ENCODE results near the gene MYH13. TPM values are rescaled to one million over a fixed set of nuclear protein-coding genes. Genes with fewer than 3 reads are reported as not detected.
A peak's percentile ranks its signal among the peaks of the same experiment; 100 is the strongest.

Gene MYH13
- total and polyA plus RNA-seq, 2 donors (not counting 3 experiments of a cell fraction or from before 2014, with no cell fraction given): not detected

- H3K4me1 ChIP-seq (ENCODE audit: control insufficient read depth, extremely low read depth, insufficient read depth, low read length): no peaks in the 10 kb centered on the region
- no peak overlapping the region for H3K4me3 ChIP-seq (replicated peaks in 1 of 3; ENCODE audit: insufficient read depth in 1 of 3, low read depth in 1 of 3, low read length in 3 of 3)
- FAIRE-seq (peak; percentile 95), DNase-seq (ENCODE audit: low read depth, low spot score) (peak; percentile 37)
- ChIA-PET CTCF (interaction anchor here (2.5 to 3.1 kb wide), 2 partner anchors 287 to 290 kb away, joined by 19 to 27 read pairs; no protein-coding TSS in a partner anchor), POLR2A (no interaction called here)
- H2AFZ ChIP-seq (ENCODE audit: low read depth, low read length): no peak overlapping the region
- H3K4me2 ChIP-seq (ENCODE audit: insufficient read depth, low read length): no peak overlapping the region
- H3K27ac ChIP-seq (ENCODE audit: insufficient read depth, low read depth, low read length): no peak overlapping the region
- dilution Hi-C loops (cut with MboI; ENCODE audit: extremely low pct_ligation_motif_present, low sequenced_read_pairs) (no loop called here), intact Hi-C loops (cut with micrococcal nuclease) (loop anchor here (1.0 to 10.0 kb wide), 3 partner anchors 287 to 403 kb away; no protein-coding TSS in a partner anchor)
- no peaks in the 10 kb centered on the region for H3K36me3 ChIP-seq (ENCODE audit: control insufficient read depth in 2 of 2, extremely low read depth in 1 of 2, insufficient read depth in 2 of 2, low read length in 2 of 2)
- H3K27me3 ChIP-seq (ENCODE audit: control insufficient read depth in 2 of 2, insufficient read depth in 2 of 2, low read length in 2 of 2): no peaks in the 10 kb centered on the region
- no peaks in the 10 kb centered on the region for H4K20me1 ChIP-seq (replicated peaks; ENCODE audit: control insufficient read depth, extremely low read depth, insufficient read depth, low read length)
- H3K79me2 ChIP-seq (ENCODE audit: control insufficient read depth, insufficient read depth, low read length): no peaks in the 10 kb centered on the region
- no peak overlapping the region for H3K9ac ChIP-seq (replicated peaks; ENCODE audit: extremely low read depth, insufficient read depth, low read length)
- TF ChIP-seq, protein P1, sequence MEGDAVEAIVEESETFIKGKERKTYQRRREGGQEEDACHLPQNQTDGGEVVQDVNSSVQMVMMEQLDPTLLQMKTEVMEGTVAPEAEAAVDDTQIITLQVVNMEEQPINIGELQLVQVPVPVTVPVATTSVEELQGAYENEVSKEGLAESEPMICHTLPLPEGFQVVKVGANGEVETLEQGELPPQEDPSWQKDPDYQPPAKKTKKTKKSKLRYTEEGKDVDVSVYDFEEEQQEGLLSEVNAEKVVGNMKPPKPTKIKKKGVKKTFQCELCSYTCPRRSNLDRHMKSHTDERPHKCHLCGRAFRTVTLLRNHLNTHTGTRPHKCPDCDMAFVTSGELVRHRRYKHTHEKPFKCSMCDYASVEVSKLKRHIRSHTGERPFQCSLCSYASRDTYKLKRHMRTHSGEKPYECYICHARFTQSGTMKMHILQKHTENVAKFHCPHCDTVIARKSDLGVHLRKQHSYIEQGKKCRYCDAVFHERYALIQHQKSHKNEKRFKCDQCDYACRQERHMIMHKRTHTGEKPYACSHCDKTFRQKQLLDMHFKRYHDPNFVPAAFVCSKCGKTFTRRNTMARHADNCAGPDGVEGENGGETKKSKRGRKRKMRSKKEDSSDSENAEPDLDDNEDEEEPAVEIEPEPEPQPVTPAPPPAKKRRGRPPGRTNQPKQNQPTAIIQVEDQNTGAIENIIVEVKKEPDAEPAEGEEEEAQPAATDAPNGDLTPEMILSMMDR (IDR thresholded peaks at IDR 0.05; ENCODE audit: extremely low read depth in 1 of 2, insufficient read depth in 1 of 2, low read depth in 1 of 2, low read length in 2 of 2): peak; percentile 75 to 82
- TF ChIP-seq POLR2AphosphoS5 (IDR thresholded peaks at IDR 0.05; ENCODE audit: insufficient read depth, low read depth, low read length): no peak
- no peaks in the 10 kb centered on the region for H3K9me3 ChIP-seq (replicated peaks; ENCODE audit: control insufficient read depth, insufficient read depth, low read length)
- no TSS peak for BruUV-seq (replicated peaks)
- no peaks in the 10 kb centered on the region for H3K9me1 ChIP-seq (replicated peaks; ENCODE audit: control insufficient read depth, extremely low read depth, insufficient read depth, low read length)
Observed at GRCh38 chr17:10327640-10328039, 45.2 kb downstream of the MYH13 start.

- Histone ChIP-seq H3K36me3 (ENCODE audit: control insufficient read depth in 2 of 2, extremely low read depth in 1 of 2, insufficient read depth in 2 of 2, low read length in 2 of 2) (no peaks in the 10 kb centered on the region), H3K27me3 (ENCODE audit: control insufficient read depth in 2 of 2, insufficient read depth in 2 of 2, low read length in 2 of 2) (no peaks in the 10 kb centered on the region), H4K20me1 (replicated peaks; ENCODE audit: control insufficient read depth, extremely low read depth, insufficient read depth, low read length) (no peaks in the 10 kb centered on the region), H3K27ac (ENCODE audit: insufficient read depth, low read depth, low read length) (no peak overlapping the region), H3K9ac (replicated peaks; ENCODE audit: extremely low read depth, insufficient read depth, low read length) (no peak overlapping the region), H3K4me1 (ENCODE audit: control insufficient read depth, extremely low read depth, insufficient read depth, low read length) (no peaks in the 10 kb centered on the region), H3K9me3 (replicated peaks; ENCODE audit: control insufficient read depth, insufficient read depth, low read length) (no peaks in the 10 kb centered on the region), H3K79me2 (ENCODE audit: control insufficient read depth, insufficient read depth, low read length) (no peaks in the 10 kb centered on the region), H3K4me3 (replicated peaks in 1 of 3; ENCODE audit: insufficient read depth in 1 of 3, low read depth in 1 of 3, low read length in 3 of 3) (no peak overlapping the region), H2AFZ (ENCODE audit: low read depth, low read length) (no peak overlapping the region), H3K4me2 (ENCODE audit: insufficient read depth, low read length) (no peak overlapping the region), H3K9me1 (replicated peaks; ENCODE audit: control insufficient read depth, extremely low read depth, insufficient read depth, low read length) (no peaks in the 10 kb centered on the region)
- DNase-seq (ENCODE audit: low read depth, low spot score): no peak
- POLR2A ChIA-PET: interaction anchor here (0.6 kb wide), 1 partner anchor 420 kb away, joined by 3 read pairs; no protein-coding TSS in a partner anchor
- dilution Hi-C loops (cut with MboI; ENCODE audit: extremely low pct_ligation_motif_present, low sequenced_read_pairs) (no loop called here), intact Hi-C loops (cut with micrococcal nuclease) (loop anchor here (10.0 kb wide), 1 partner anchor 400 kb away; no protein-coding TSS in a partner anchor)
- BruUV-seq (replicated peaks): no TSS peak
- CTCF ChIA-PET: interaction anchor here (2.2 to 3.2 kb wide), 2 partner anchors 289 to 292 kb away, joined by 13 to 19 read pairs; no protein-coding TSS in a partner anchor
- TF ChIP-seq, protein P1 (IDR thresholded peaks at IDR 0.05; ENCODE audit: extremely low read depth in 1 of 2, insufficient read depth in 1 of 2, low read depth in 1 of 2, low read length in 2 of 2): no peak
- no peak for FAIRE-seq
Observed at GRCh38 chr17:10325031-10325695, 47.6 kb downstream of the MYH13 start.
